22Rv1 (cell line): ENCODE data around the gene A3GALT2.
"Not testable (repeated sequence)": the region's sequence is repeated elsewhere in the genome, so short reads cannot be mapped to it uniquely, and the experiment has no call there.

ENCODE experiments used
- H3K27ac ChIP-seq: fragments of 450-650 bp; 2 replicates; pipeline ENCODE4 v1.5.1; 2017
- ZFX ChIP-seq: fragments of 450-650 bp; IDR thresholded peaks from 2 replicates; pipeline ENCODE4 v1.6.1; 2017; ENCODE audit warnings: antibody characterized with exemption, borderline replicate concordance
- TF ChIP-seq, protein P1 (sequence below): fragments of 450-650 bp; IDR thresholded peaks from 2 replicates; pipeline ENCODE4 v1.5.1; 2017; ENCODE audit warnings: mild to moderate bottlenecking

The A3GALT2 gene

GRCh38 chr1:33310702-33311101, 10.2 kb downstream of the A3GALT2 start:
- TF ChIP-seq ZFX: no peak
- TF ChIP-seq, protein P1, sequence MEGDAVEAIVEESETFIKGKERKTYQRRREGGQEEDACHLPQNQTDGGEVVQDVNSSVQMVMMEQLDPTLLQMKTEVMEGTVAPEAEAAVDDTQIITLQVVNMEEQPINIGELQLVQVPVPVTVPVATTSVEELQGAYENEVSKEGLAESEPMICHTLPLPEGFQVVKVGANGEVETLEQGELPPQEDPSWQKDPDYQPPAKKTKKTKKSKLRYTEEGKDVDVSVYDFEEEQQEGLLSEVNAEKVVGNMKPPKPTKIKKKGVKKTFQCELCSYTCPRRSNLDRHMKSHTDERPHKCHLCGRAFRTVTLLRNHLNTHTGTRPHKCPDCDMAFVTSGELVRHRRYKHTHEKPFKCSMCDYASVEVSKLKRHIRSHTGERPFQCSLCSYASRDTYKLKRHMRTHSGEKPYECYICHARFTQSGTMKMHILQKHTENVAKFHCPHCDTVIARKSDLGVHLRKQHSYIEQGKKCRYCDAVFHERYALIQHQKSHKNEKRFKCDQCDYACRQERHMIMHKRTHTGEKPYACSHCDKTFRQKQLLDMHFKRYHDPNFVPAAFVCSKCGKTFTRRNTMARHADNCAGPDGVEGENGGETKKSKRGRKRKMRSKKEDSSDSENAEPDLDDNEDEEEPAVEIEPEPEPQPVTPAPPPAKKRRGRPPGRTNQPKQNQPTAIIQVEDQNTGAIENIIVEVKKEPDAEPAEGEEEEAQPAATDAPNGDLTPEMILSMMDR: no peak

GRCh38 chr1:33309351-33309750, 11.5 kb downstream of the A3GALT2 start:
- H3K27ac ChIP-seq: not testable (repeated sequence)

More at GRCh38 chr1:33310702-33311101, 10.2 kb downstream of the A3GALT2 start:
- no peak overlapping the region for H3K27ac ChIP-seq

DNA sequence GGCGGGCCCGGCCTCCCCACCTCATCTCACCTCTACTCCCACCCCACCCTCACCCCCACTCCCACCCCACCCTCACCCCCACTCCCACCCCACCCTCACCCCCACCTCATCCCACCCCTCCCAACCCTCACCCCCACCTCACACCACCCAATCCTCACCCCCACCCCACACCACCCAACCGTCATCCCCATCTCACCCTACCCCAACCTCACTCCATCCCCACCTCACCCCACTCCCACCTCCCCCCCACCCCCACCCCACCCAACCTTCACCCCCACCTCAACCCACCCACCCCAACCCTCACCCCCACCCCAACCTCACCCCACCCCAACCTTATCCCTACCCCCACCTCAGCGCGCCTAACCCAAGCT, 13.4 kb downstream of the A3GALT2 start:
- no peak for TF ChIP-seq ZFX
- TF ChIP-seq, protein P1: no peak
- no peak overlapping the region for H3K27ac ChIP-seq

- no peak overlapping the region for H3K27ac ChIP-seq
Observed at GRCh38 chr1:33306653-33307493, 14.0 kb downstream of the A3GALT2 start.

DNA sequence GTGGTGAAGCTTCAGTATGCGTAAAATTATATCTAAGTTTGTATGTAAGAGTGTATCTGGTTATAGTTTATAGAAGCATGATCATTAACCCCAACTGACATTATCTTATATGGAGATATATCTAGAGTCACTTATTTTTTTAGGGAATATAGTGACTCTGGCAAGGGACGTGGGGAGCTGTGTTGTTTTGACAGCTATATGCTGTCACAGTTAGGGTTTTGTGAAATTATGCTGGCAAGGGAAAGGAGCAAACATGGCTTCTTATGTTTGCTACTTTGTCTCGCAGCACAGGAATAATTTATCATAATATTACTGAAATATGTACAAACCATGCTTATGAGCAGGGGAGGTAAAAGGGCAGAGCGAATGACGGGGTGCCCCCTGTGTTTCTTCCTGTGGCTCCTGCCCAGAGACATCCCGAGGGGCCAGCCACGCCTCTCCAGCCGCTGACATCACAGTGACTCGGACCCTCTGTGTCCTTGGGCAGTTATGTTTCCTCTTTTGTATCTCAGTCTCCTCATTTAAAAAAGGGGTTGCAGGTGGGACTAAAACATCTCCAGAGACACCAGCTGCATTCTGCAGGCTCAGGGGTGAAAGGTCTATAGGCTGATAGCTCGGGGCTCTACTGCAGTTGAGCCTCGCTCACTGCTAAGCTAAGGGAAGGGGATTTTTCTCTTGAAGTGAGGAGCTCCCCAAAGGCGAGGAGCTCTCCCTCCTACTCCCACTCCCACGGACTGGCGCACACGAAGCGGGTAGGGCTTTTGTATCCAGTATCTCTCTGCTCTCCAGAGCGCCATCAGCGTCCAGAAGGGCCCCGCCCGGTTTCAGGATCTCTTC, 14.9 kb downstream of the A3GALT2 start:
- TF ChIP-seq, protein P1: no peak
- TF ChIP-seq ZFX: no peak
- no peak overlapping the region for H3K27ac ChIP-seq

More at GRCh38 chr1:33306653-33307493, 14.0 kb downstream of the A3GALT2 start:
- no peak for TF ChIP-seq ZFX
- TF ChIP-seq, protein P1: no peak

DNA sequence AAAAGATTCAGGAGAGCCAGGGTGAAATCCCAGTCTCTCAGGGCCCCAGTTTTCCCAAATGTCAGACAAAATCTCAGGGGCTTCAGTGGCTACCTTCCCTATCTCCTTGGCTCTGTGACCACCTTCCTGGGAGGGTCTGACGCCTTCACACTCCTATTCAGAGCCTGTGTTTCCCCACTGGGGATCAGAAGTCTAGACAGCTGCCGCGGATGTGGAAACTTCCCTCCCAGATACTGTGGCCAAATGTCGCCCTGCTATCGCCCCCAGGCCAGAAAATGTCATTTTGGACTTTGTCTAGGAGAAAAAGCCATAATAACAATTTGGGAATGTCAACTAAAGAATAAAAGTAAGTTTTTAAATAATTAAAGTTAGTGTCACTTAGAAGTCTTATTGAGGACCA, 15.9 kb downstream of the A3GALT2 start:
- no peak overlapping the region for H3K27ac ChIP-seq
- TF ChIP-seq, protein P1: no peak

- H3K27ac ChIP-seq: no peak overlapping the region
- TF ChIP-seq, protein P1: no peak
- TF ChIP-seq ZFX: no peak
Observed at GRCh38 chr1:33302325-33302724, 18.6 kb downstream of the A3GALT2 start.
